IMR-90 (cell line): ENCODE measurements around the gene HDAC9. TPM values are rescaled to one million over a fixed set of nuclear protein-coding genes. Genes with fewer than 3 reads are reported as not detected.

ENCODE experiments used
- ATAC-seq: fragments of 200-7000 bp; cut with Tn5 transposase; 2 replicates; pipeline ENCODE4 v1.9.1; 2020; ENCODE audit warnings: low read depth, mild to moderate bottlenecking, moderate library complexity
- BruUV-seq: library from RNA; stranded (reverse); fragments of 400-500 nt; replicated peaks from 2 replicates; lab custom pipeline; 2021; lab: Mats Ljungman, UMichigan
- CTCF ChIA-PET: fragments of 300-600 bp; formaldehyde crosslinking; extraction: SDS; loops from one replicate; lab custom pipeline; 2021; ENCODE audit warnings: antibody characterized with exemption; lab: Yijun Ruan, JAX
- POLR2A ChIA-PET: fragments of 300-600 bp; sonication (Branson Sonifier 250); formaldehyde crosslinking; loops from one replicate; lab custom pipeline; 2022; ENCODE audit warnings: antibody characterized with exemption; ENCODE audit not compliant: unreplicated experiment; lab: Charles Lee
- DNase-seq: peaks from one replicate; pipeline ENCODE4 v3.0.0; 2013
- H2AFZ ChIP-seq: replicated peaks from 2 replicates; pipeline ENCODE3; 2013; ENCODE audit warnings: low read length, mild to moderate bottlenecking; ENCODE audit not compliant: poor library complexity
- H2AK5ac ChIP-seq: 2 replicates; pipeline ENCODE4 v1.6.1; 2013; ENCODE audit warnings: low read depth, low read length, inconsistent platforms
- H2AK9ac ChIP-seq: replicated peaks from 2 replicates; pipeline ENCODE3; 2013; ENCODE audit warnings: mild to moderate bottlenecking, low read depth, low read length, moderate library complexity; ENCODE audit not compliant: poor library complexity
- H2BK120ac ChIP-seq: 2 replicates; pipeline ENCODE4 v1.6.1; 2013; ENCODE audit warnings: low read depth, low read length, inconsistent platforms
- H2BK15ac ChIP-seq: 3 replicates; pipeline ENCODE4 v1.6.1; 2013; ENCODE audit warnings: low read depth, low read length, inconsistent platforms
- H2BK20ac ChIP-seq: 2 replicates; pipeline ENCODE4 v1.6.1; 2013; ENCODE audit warnings: low read depth, mild to moderate bottlenecking, inconsistent platforms, low read length, moderate library complexity
- H2BK5ac ChIP-seq: 2 replicates; pipeline ENCODE4 v1.6.1; 2013; ENCODE audit warnings: mild to moderate bottlenecking, low read depth, low read length, inconsistent platforms; ENCODE audit not compliant: poor library complexity, severe bottlenecking
- H3K14ac ChIP-seq: replicated peaks from 2 replicates; pipeline ENCODE4 v1.6.1; 2013; ENCODE audit warnings: low read depth, low read length, inconsistent platforms
- H3K18ac ChIP-seq: 2 replicates; pipeline ENCODE4 v1.6.1; 2013; ENCODE audit warnings: low read depth, low read length, control low read depth
- H3K23ac ChIP-seq: 2 replicates; pipeline ENCODE4 v1.6.1; 2013; ENCODE audit warnings: low read depth, low read length, inconsistent platforms
- H3K27ac ChIP-seq: 2 replicates; pipeline ENCODE4 v1.5.1; 2013; ENCODE audit warnings: mild to moderate bottlenecking, control low read depth, low read length; ENCODE audit not compliant: insufficient read depth
- H3K27me3 ChIP-seq: 2 replicates; pipeline ENCODE4 v1.6.1; 2013; ENCODE audit warnings: low read length; ENCODE audit not compliant: control insufficient read depth, insufficient read depth
- H3K36me3 ChIP-seq: 2 replicates; pipeline ENCODE4 v1.6.1; 2013; ENCODE audit warnings: low read length, mixed read lengths; ENCODE audit not compliant: control insufficient read depth, insufficient read depth
- H3K4ac ChIP-seq: 2 replicates; pipeline ENCODE4 v1.6.1; 2013; ENCODE audit warnings: low read depth, low read length, inconsistent platforms
- H3K4me1 ChIP-seq: 2 replicates; pipeline ENCODE4 v1.6.1; 2013; ENCODE audit warnings: low read length, mixed read lengths; ENCODE audit not compliant: control insufficient read depth, insufficient read depth
- H3K4me2 ChIP-seq: 2 replicates; pipeline ENCODE4 v1.6.1; 2013; ENCODE audit warnings: low read depth, mild to moderate bottlenecking, control low read depth, low read length, moderate library complexity
- H3K4me3 ChIP-seq: 2 replicates; pipeline ENCODE4 v1.5.1; 2013; ENCODE audit warnings: low read depth, mild to moderate bottlenecking, control low read depth, low read length, moderate library complexity; ENCODE audit not compliant: insufficient read depth
- H3K56ac ChIP-seq: 2 replicates; pipeline ENCODE4 v1.6.1; 2013; ENCODE audit warnings: low read length, inconsistent platforms; ENCODE audit not compliant: insufficient read depth; ENCODE audit errors: extremely low read depth
- H3K79me1 ChIP-seq, 2 experiments: 2 replicates each; pipeline ENCODE4 v1.6.1; 2013; ENCODE audit warnings: low read length in 2 of 2, inconsistent platforms in 1 of 2, low read depth in 1 of 2
- H3K9ac ChIP-seq: 2 replicates; pipeline ENCODE4 v1.6.1; 2013; ENCODE audit warnings: low read depth, low read length, control low read depth
- H3K9me1 ChIP-seq: 2 replicates; pipeline ENCODE4 v1.6.1; 2013; ENCODE audit warnings: low read length, inconsistent platforms; ENCODE audit not compliant: insufficient read depth
- H3K9me3 ChIP-seq: 2 replicates; pipeline ENCODE4 v1.6.1; 2013; ENCODE audit warnings: low read length; ENCODE audit not compliant: control insufficient read depth, insufficient read depth
- H4K20me1 ChIP-seq: 2 replicates; pipeline ENCODE4 v1.6.1; 2013; ENCODE audit warnings: low read length, inconsistent platforms; ENCODE audit not compliant: insufficient read depth
- H4K5ac ChIP-seq: 2 replicates; pipeline ENCODE4 v1.6.1; 2013; ENCODE audit warnings: mild to moderate bottlenecking, low read depth, low read length, control low read depth
- H4K8ac ChIP-seq, 2 experiments: 2 replicates each; pipeline ENCODE4 v1.6.1; 2013; ENCODE audit warnings: low read depth in 2 of 2, low read length in 2 of 2, control low read depth in 1 of 2, inconsistent platforms in 1 of 2
- H4K91ac ChIP-seq: 2 replicates; pipeline ENCODE4 v1.6.1; 2013; ENCODE audit warnings: low read depth, low read length, inconsistent platforms; ENCODE audit not compliant: insufficient read depth
- BHLHE40 ChIP-seq: fragments of 150-350 bp; IDR thresholded peaks from 2 replicates; pipeline ENCODE4 v1.6.1; 2016; ENCODE audit warnings: mild to moderate bottlenecking, low read depth, low read length
- CEBPB ChIP-seq: IDR thresholded peaks from 2 replicates; pipeline ENCODE4 v1.6.1; 2012; ENCODE audit warnings: low read depth, low read length, improper control_type of control experiment
- CHD1 ChIP-seq: IDR thresholded peaks from 2 replicates; pipeline ENCODE4 v1.6.1; 2012; ENCODE audit warnings: low read depth, low read length, improper control_type of control experiment
- ELK1 ChIP-seq: fragments of 150-350 bp; IDR thresholded peaks from 2 replicates; pipeline ENCODE4 v1.6.1; 2016; ENCODE audit warnings: low read depth, mild to moderate bottlenecking, low read length, moderate library complexity, borderline replicate concordance
- FOS ChIP-seq: fragments of 150-350 bp; IDR thresholded peaks from 2 replicates; pipeline ENCODE4 v1.6.1; 2016; ENCODE audit warnings: low read depth, low read length
- MAFK ChIP-seq: IDR thresholded peaks from 2 replicates; pipeline ENCODE4 v1.6.1; 2012; ENCODE audit warnings: low read depth, low read length, improper control_type of control experiment
- MAZ ChIP-seq: IDR thresholded peaks from 2 replicates; pipeline ENCODE4 v1.6.1; 2012; ENCODE audit warnings: low read depth, mild to moderate bottlenecking, low read length, improper control_type of control experiment, moderate library complexity, borderline replicate concordance
- MXI1 ChIP-seq: IDR thresholded peaks from 2 replicates; pipeline ENCODE4 v1.6.1; 2012; ENCODE audit warnings: low read depth, mild to moderate bottlenecking, low read length, moderate library complexity, borderline replicate concordance
- NFE2L2 ChIP-seq: fragments of 150-350 bp; IDR thresholded peaks from 2 replicates; pipeline ENCODE4 v1.6.1; 2016; ENCODE audit warnings: low read depth, mild to moderate bottlenecking, low read length
- POLR2A ChIP-seq: IDR thresholded peaks from 2 replicates; pipeline ENCODE4 v1.6.1; 2012; ENCODE audit warnings: mild to moderate bottlenecking, low read depth, low read length
- RAD21 ChIP-seq: IDR thresholded peaks from 2 replicates; pipeline ENCODE4 v1.6.1; 2012; ENCODE audit warnings: low read length, improper control_type of control experiment
- RCOR1 ChIP-seq: IDR thresholded peaks from 2 replicates; pipeline ENCODE4 v1.6.1; 2012; ENCODE audit warnings: mild to moderate bottlenecking, low read length, improper control_type of control experiment; ENCODE audit not compliant: insufficient replicate concordance
- RFX5 ChIP-seq: IDR thresholded peaks from 2 replicates; pipeline ENCODE4 v1.8.0; 2012; ENCODE audit warnings: low read depth, mild to moderate bottlenecking, low read length, moderate library complexity
- SMC3 ChIP-seq: fragments of 150-350 bp; IDR thresholded peaks from 2 replicates; pipeline ENCODE4 v1.6.1; 2016; ENCODE audit warnings: low read depth, mild to moderate bottlenecking, antibody characterized with exemption, low read length, moderate library complexity
- USF2 ChIP-seq: fragments of 150-350 bp; IDR thresholded peaks from 2 replicates; pipeline ENCODE4 v1.6.1; 2017; ENCODE audit warnings: mild to moderate bottlenecking, antibody characterized with exemption, low read length, low read depth
- WGBS, 2 experiments: methylation state at CpG; one replicate each; pipeline versions ENCODE4 v1.1.5 to v1.1.7; 2013; ENCODE audit warnings: missing lambda C conversion rate in 2 of 2; ENCODE audit not compliant: insufficient read length in 1 of 2; ENCODE audit errors: extremely low coverage in 2 of 2; 5-methylcytosine and 5-hydroxymethylcytosine counted together
- dilution Hi-C: fragments of 300-500 bp; cut with HindIII; formaldehyde crosslinking; loops from one replicate; pipeline ENCODE4 v1.14.3; 2018; ENCODE audit warnings: low sequenced_read_pairs; ENCODE audit not compliant: unreplicated experiment
- in situ Hi-C: fragments of 300-500 bp; cut with MboI; formaldehyde crosslinking; loops from 3 replicates; pipeline ENCODE4 v1.14.3; 2019; ENCODE audit warnings: low sequenced_read_pairs, inconsistent platforms, mixed read lengths
- intact Hi-C: fragments of 100-400 bp; cut with micrococcal nuclease; formaldehyde crosslinking; loops from 2 replicates; pipeline ENCODE4 v1.10.0; 2022
- polyA plus RNA-seq, 3 experiments: library from polyadenylated mRNA; depleted of rRNA; stranded (reverse); fragments of >200 nt; gene quantifications; 2 replicates each; pipeline ENCODE4 v1.2.3, GENCODE V29; 2012; ENCODE audit warnings: low replicate concordance in 1 of 3
- total RNA-seq: library from RNA; depleted of rRNA; stranded (reverse); fragments of >200 nt; gene quantifications from 2 replicates; pipeline ENCODE4 v1.2.3, GENCODE V29; 2012
- TF ChIP-seq, protein P1 (sequence below): conservative IDR thresholded peaks from 2 replicates; pipeline ENCODE4 v1.5.1; 2012; ENCODE audit warnings: mild to moderate bottlenecking, low read depth, low read length, improper control_type of control experiment

The HDAC9 gene
- total and polyA plus RNA-seq, 2 of the 4 experiments (the other 2 are of a cell fraction) = 4.3 to 24.7 TPM

DNA sequence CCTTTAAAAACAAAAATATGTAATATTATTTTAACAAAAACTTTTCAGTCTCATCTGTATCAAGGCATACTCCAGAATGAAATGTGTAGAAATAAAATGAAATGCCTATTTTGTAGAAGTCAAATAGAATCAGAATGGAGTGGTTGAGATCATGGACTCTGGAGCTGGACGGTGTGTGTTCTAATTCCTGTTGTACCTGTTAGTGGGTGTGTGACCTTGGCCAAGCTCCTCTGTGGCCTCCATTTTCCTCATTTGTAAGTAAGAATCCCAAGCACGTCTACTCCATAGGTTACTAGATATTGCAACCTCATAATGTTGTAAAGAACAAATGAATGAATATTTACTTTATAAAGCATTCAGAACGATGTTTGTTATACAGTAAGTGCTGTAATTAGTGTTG lies 74.9 kb downstream of the HDAC9 start:
- Histone ChIP-seq H3K79me1 (no peaks in the 10 kb centered on the region), H3K36me3 (no peaks in the 10 kb centered on the region), H3K27ac (no peak overlapping the region), H2AK9ac (no peak overlapping the region), H2BK120ac (0 out of 2 replicates have a peak overlapping the region, but pooled peaks have one; percentile 26), H2AFZ (no peak overlapping the region), H3K4ac (no peak overlapping the region), H3K27me3 (no peaks in the 10 kb centered on the region), H3K9me1 (no peaks in the 10 kb centered on the region), H2BK5ac (no peak overlapping the region), H3K4me1 (no peaks in the 10 kb centered on the region), H3K4me3 (no peak overlapping the region), H4K8ac (no peak overlapping the region), H3K14ac (no peak overlapping the region), H4K91ac (no peak overlapping the region), H3K4me2 (no peak overlapping the region), H2BK15ac (no peak overlapping the region), H4K5ac (no peak overlapping the region), H2BK20ac (peak overlapping the region; percentile 76; the same call in 1 of the 2 replicates), H2AK5ac (no peak overlapping the region), H4K20me1 (no peaks in the 10 kb centered on the region), H3K9me3 (no peaks in the 10 kb centered on the region), H3K18ac (no peak overlapping the region), H3K9ac (no peak overlapping the region), H3K23ac (no peak overlapping the region), H3K56ac (no peak overlapping the region)
- dilution Hi-C loops (no loop called here), intact Hi-C loops (loop anchor here (10.0 kb wide), 1 partner anchor 886 kb away; no protein-coding TSS in a partner anchor), in situ Hi-C loops (loop anchor here (25.0 kb wide), 1 partner anchor 883 kb away; no protein-coding TSS in a partner anchor)
- DNase-seq (no peak), ATAC-seq (no peak)
- no CpG with 5 or more reads among the region's 3 CpGs for WGBS, 2 experiments
- CTCF ChIA-PET = interaction anchor here (0.6 to 2.9 kb wide), 6 partner anchors 13 to 799 kb away, joined by 3 to 19 read pairs (median 4); no protein-coding TSS in a partner anchor
- no peak for TF ChIP-seq RCOR1
- no peak for TF ChIP-seq BHLHE40
- no peak for TF ChIP-seq POLR2A
- TF ChIP-seq USF2 = no peak
- TF ChIP-seq, protein P1, sequence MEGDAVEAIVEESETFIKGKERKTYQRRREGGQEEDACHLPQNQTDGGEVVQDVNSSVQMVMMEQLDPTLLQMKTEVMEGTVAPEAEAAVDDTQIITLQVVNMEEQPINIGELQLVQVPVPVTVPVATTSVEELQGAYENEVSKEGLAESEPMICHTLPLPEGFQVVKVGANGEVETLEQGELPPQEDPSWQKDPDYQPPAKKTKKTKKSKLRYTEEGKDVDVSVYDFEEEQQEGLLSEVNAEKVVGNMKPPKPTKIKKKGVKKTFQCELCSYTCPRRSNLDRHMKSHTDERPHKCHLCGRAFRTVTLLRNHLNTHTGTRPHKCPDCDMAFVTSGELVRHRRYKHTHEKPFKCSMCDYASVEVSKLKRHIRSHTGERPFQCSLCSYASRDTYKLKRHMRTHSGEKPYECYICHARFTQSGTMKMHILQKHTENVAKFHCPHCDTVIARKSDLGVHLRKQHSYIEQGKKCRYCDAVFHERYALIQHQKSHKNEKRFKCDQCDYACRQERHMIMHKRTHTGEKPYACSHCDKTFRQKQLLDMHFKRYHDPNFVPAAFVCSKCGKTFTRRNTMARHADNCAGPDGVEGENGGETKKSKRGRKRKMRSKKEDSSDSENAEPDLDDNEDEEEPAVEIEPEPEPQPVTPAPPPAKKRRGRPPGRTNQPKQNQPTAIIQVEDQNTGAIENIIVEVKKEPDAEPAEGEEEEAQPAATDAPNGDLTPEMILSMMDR = no peak
- no peak for TF ChIP-seq SMC3
- no peak for TF ChIP-seq MXI1
- TF ChIP-seq ELK1 = no peak
- no peak for TF ChIP-seq FOS
- TF ChIP-seq RFX5 = no peak
- no peak for TF ChIP-seq CEBPB
- no peak for TF ChIP-seq RAD21
- TF ChIP-seq NFE2L2 = no peak
- no peak for TF ChIP-seq MAFK
- TF ChIP-seq CHD1 = no peak
- TF ChIP-seq MAZ = no peak
- POLR2A ChIA-PET = no interaction called here
- BruUV-seq = no TSS peak
